Neural progenitor cell (in vitro differentiated cells): Measurements from ENCODE around the gene OBSL1. TPM values are rescaled to one million over a fixed set of nuclear protein-coding genes. Genes with fewer than 3 reads are reported as not detected.

Source experiments
- DNase-seq: peaks from one replicate; pipeline ENCODE4 v3.0.0-alpha.2; 2016; ENCODE audit warnings: low spot score
- H2AFZ ChIP-seq: fragments of 200-600 bp; sonication (generic); replicated peaks from 2 replicates; pipeline ENCODE4 v1.6.1; 2016; ENCODE audit warnings: antibody characterized with exemption
- H3F3A ChIP-seq: fragments of 200-600 bp; sonication (generic); 2 replicates; pipeline ENCODE4 v1.6.1; 2016; ENCODE audit warnings: antibody characterized with exemption, low read depth
- H3K27ac ChIP-seq: fragments of 200-600 bp; sonication (generic); 2 replicates; pipeline ENCODE4 v1.5.1; 2016; ENCODE audit warnings: mild to moderate bottlenecking
- H3K27me3 ChIP-seq: fragments of 200-600 bp; sonication (generic); 2 replicates; pipeline ENCODE4 v1.6.1; 2016; ENCODE audit warnings: mild to moderate bottlenecking, moderate library complexity
- H3K36me3 ChIP-seq: fragments of 200-600 bp; sonication (generic); 2 replicates; pipeline ENCODE4 v1.5.1; 2016
- H3K4me1 ChIP-seq: fragments of 200-600 bp; sonication (generic); 2 replicates; pipeline ENCODE4 v1.6.1; 2016; ENCODE audit warnings: mixed run types
- H3K4me2 ChIP-seq: fragments of 200-600 bp; sonication (generic); 2 replicates; pipeline ENCODE4 v1.6.1; 2016
- H3K4me3 ChIP-seq: fragments of 200-600 bp; sonication (generic); 2 replicates; pipeline ENCODE4 v1.5.1; 2016
- H3K79me2 ChIP-seq: fragments of 200-600 bp; sonication (generic); 2 replicates; pipeline ENCODE4 v1.6.1; 2016; ENCODE audit warnings: low read depth
- H3K9ac ChIP-seq: fragments of 200-600 bp; sonication (generic); 2 replicates; pipeline ENCODE4 v1.6.1; 2016
- H3K9me3 ChIP-seq: fragments of 200-600 bp; sonication (generic); 2 replicates; pipeline ENCODE4 v1.5.1; 2016; ENCODE audit warnings: low read depth
- H4K20me1 ChIP-seq: fragments of 200-600 bp; sonication (generic); 2 replicates; pipeline ENCODE4 v1.6.1; 2016; ENCODE audit warnings: low read depth
- H3K27ac Mint-ChIP-seq: 3 replicates; pipeline ENCODE4 v1.8.0; 2021; ENCODE audit warnings: mixed read lengths
- H3K27me3 Mint-ChIP-seq: 2 replicates; pipeline ENCODE4 v1.8.0; 2022; ENCODE audit warnings: low read depth, mild to moderate bottlenecking, inconsistent platforms, moderate library complexity, mixed read lengths; ENCODE audit not compliant: insufficient read depth
- H3K36me3 Mint-ChIP-seq: 3 replicates; pipeline ENCODE4 v1.8.0; 2021; ENCODE audit warnings: mixed read lengths
- H3K4me1 Mint-ChIP-seq: 3 replicates; pipeline ENCODE4 v1.8.0; 2021; ENCODE audit warnings: mixed read lengths
- H3K4me3 Mint-ChIP-seq: 3 replicates; pipeline ENCODE4 v1.8.0; 2021; ENCODE audit warnings: mild to moderate bottlenecking, moderate library complexity, mixed read lengths
- H3K9me3 Mint-ChIP-seq: 3 replicates; pipeline ENCODE4 v1.8.0; 2020; ENCODE audit warnings: mixed read lengths
- EZH2 ChIP-seq: fragments of 200-600 bp; sonication (generic); IDR thresholded peaks from 2 replicates; pipeline ENCODE4 v1.6.1; 2017; ENCODE audit warnings: antibody characterized with exemption, mild to moderate bottlenecking, moderate library complexity
- EZH2phosphoT487 ChIP-seq: fragments of 200-600 bp; sonication (generic); IDR thresholded peaks from 2 replicates; pipeline ENCODE4 v1.6.1; 2017; ENCODE audit warnings: antibody characterized with exemption
- total RNA-seq: library from RNA; depleted of rRNA; stranded (reverse); fragments of >200 nt; gene quantifications from 2 replicates; pipeline ENCODE4 v1.2.3, GENCODE V29; 2015; ENCODE audit warnings: low replicate concordance
- TF ChIP-seq, protein P1 (sequence below): fragments of 200-600 bp; sonication (generic); IDR thresholded peaks from 2 replicates; pipeline ENCODE4 v1.5.1; 2017; ENCODE audit warnings: antibody characterized with exemption, mild to moderate bottlenecking

Gene OBSL1
- total RNA-seq: 31.0 and 111 TPM in 2 replicates

DNA sequence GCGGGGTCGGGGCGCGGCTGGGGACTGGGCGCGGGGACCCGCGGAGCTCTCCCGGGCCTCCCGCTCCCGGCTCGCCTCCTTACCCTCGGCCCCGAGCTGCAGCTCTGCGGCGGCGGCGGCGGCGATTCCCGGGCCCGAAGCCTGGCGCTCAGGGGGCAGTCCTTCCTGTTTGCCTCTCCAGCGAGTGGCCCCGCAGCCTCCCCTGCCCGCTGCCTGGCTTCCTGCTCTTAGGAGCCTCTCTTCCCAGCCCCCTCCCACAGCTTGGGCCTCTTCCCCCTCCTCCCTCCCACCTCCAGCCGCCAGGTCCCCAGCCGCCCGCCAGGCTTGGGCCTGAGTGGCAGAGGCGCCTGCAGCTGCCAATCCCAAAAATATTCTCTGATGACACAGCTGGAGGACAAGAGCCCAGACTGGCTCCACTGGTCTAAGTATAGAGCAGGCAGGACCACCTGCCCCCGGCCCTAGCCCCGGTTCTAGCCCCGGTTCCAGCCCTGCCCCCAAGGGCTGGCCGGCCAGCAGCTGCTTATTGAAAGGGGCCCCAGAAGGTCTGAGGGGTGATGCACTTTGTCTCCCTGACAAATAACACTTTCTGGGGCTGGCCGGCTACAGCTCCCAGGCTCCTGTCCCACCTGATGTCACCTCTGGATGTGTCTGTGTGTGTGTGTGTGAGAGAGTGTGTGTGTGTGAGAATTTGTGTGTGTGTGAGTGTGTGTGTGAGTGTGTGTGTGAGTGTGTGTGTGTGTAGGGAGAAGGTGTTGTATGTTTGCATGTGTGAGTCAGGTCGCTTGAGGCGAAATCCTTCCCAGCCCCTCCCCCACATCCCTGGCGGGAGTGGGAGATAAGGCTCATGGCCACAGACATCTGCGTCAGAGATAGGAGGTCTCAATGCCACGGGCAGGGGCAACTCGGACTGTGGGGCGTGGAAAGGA, at the start of gene OBSL1:
OBSL1 (minus strand) TSS at position 229 of the 926 bp plus-strand sequence. CDS start 307 bp downstream, outside the sequence.
- Histone ChIP-seq H3K9me3 (no peaks in the 10 kb centered on the region), H3K79me2 (peaks cover 10% of the 10 kb centered on the region), H3K27me3 (peaks cover 17% of the 10 kb centered on the region), H4K20me1 (peaks cover 19% of the 10 kb centered on the region), H3F3A (peaks cover 18% of the 10 kb centered on the region), H2AFZ (peak within 1 kb of the TSS; percentile 55), H3K27ac (no peak within 1 kb of the TSS), H3K36me3 (no peaks in the 10 kb centered on the region), H3K9ac (no peak within 1 kb of the TSS), H3K4me3 (peak within 1 kb of the TSS; percentile 69), H3K4me2 (peak within 1 kb of the TSS; percentile 93), H3K4me1 (peaks cover 19% of the 10 kb centered on the region)
- Mint-ChIP-seq H3K4me3 (peak within 1 kb of the TSS; percentile 76), H3K36me3 (peaks cover 16% of the 10 kb centered on the region), H3K27ac (peak within 1 kb of the TSS; percentile 70), H3K4me1 (peaks cover 43% of the 10 kb centered on the region), H3K27me3 (peaks cover 9% of the 10 kb centered on the region), H3K9me3 (no peaks in the 10 kb centered on the region)
- DNase-seq: peak; percentile 91
- no peak for TF ChIP-seq EZH2phosphoT487
- peak; percentile 32 for TF ChIP-seq EZH2

DNA sequence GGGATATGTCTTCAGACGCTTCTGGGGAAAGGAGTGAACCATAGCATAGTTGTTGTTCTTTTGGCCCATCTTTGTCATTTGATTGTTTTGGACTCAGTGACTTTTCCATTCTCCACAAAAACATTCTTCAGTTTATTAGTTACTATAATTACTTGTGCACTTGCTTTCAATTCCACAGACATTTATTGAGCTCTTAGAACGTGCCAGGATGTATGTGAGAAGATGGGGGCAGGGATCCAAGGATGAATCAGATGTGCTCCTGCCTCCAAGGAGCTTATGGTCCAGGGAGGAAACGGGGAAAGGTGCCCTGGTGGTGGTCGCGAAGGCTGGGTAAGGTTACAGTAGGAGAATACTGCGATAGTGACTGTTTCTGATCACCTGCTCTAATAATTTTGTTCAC, 49.2 kb upstream of the OBSL1 start:
- Histone ChIP-seq H3K4me1 (no peaks in the 10 kb centered on the region), H3K36me3 (no peaks in the 10 kb centered on the region)
- H3K9me3 Mint-ChIP-seq: no peaks in the 10 kb centered on the region

DNA sequence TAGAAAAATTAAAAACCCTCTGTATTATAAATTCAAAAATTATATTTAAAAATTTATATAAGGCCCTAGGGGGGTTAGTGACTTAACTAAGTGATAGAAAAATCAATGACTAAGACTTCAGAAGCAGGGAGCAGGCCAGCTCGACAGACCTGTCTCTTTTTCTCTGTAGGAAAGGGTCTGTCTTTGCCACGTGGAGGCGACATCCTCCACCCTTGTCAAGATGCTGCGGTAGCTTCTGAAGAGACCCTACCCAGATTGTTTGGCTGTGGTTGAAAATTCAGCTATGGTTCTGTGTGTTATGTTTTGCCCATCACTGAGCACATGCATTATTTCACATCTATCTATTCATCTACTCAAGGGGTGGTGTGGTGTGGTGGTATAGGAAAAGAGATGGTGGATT, 47.9 kb upstream of the OBSL1 start:
- Histone ChIP-seq H3K27me3 (peaks cover 3% of the 10 kb centered on the region), H3K4me2 (no peak overlapping the region), H3K4me1 (no peaks in the 10 kb centered on the region), H3F3A (peaks cover 2% of the 10 kb centered on the region), H3K36me3 (no peaks in the 10 kb centered on the region), H3K9ac (no peak overlapping the region), H3K9me3 (no peaks in the 10 kb centered on the region), H4K20me1 (no peaks in the 10 kb centered on the region), H3K79me2 (no peaks in the 10 kb centered on the region), H3K27ac (no peak overlapping the region), H2AFZ (no peak overlapping the region), H3K4me3 (no peak overlapping the region)
- TF ChIP-seq EZH2phosphoT487 (no peak), EZH2 (no peak)
- TF ChIP-seq, protein P1, sequence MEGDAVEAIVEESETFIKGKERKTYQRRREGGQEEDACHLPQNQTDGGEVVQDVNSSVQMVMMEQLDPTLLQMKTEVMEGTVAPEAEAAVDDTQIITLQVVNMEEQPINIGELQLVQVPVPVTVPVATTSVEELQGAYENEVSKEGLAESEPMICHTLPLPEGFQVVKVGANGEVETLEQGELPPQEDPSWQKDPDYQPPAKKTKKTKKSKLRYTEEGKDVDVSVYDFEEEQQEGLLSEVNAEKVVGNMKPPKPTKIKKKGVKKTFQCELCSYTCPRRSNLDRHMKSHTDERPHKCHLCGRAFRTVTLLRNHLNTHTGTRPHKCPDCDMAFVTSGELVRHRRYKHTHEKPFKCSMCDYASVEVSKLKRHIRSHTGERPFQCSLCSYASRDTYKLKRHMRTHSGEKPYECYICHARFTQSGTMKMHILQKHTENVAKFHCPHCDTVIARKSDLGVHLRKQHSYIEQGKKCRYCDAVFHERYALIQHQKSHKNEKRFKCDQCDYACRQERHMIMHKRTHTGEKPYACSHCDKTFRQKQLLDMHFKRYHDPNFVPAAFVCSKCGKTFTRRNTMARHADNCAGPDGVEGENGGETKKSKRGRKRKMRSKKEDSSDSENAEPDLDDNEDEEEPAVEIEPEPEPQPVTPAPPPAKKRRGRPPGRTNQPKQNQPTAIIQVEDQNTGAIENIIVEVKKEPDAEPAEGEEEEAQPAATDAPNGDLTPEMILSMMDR: peak; percentile 56
- no peak overlapping the region for H3K27ac Mint-ChIP-seq
- no peaks in the 10 kb centered on the region for H3K27me3 Mint-ChIP-seq
- no peak overlapping the region for H3K4me3 Mint-ChIP-seq
- DNase-seq: peak; percentile 57
- no peaks in the 10 kb centered on the region for H3K4me1 Mint-ChIP-seq
- H3K36me3 Mint-ChIP-seq: peaks cover 2% of the 10 kb centered on the region
- H3K9me3 Mint-ChIP-seq: no peaks in the 10 kb centered on the region

More for the DNA sequence above, 49.2 kb upstream of the OBSL1 start:
- Histone ChIP-seq H4K20me1 (no peaks in the 10 kb centered on the region), H3K9ac (no peak overlapping the region), H3K9me3 (no peaks in the 10 kb centered on the region), H3K79me2 (no peaks in the 10 kb centered on the region), H3K27ac (no peak overlapping the region), H3K4me2 (no peak overlapping the region), H3K4me3 (no peak overlapping the region), H3K27me3 (peaks cover 16% of the 10 kb centered on the region), H2AFZ (no peak overlapping the region), H3F3A (peaks cover 2% of the 10 kb centered on the region)
- Mint-ChIP-seq H3K4me1 (no peaks in the 10 kb centered on the region), H3K36me3 (no peaks in the 10 kb centered on the region), H3K4me3 (no peak overlapping the region), H3K27ac (no peak overlapping the region), H3K27me3 (no peaks in the 10 kb centered on the region)
- TF ChIP-seq EZH2phosphoT487 (no peak), EZH2 (no peak)
- no peak for DNase-seq

DNA sequence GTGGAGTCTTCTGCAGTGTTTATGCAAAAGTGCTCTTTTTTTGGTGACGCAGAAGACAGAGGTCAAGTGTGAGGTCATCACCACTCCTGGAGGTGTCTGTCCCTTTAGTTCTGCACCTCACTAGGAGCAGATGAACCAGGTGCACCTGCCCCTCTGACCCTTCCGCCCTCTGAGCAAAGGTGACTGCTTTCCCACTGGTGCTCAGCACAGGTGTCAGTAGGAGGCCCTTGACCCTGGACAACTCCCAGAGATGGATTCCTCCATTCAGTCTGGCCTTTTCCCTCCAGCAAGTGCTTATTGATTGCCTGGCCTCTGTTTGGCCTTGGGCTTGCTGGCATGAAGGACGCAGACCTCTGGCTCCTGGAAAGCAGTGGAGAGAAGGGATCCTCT, 47.4 kb upstream of the OBSL1 start:
- no peak for TF ChIP-seq EZH2phosphoT487
- no peak for TF ChIP-seq EZH2
- TF ChIP-seq, protein P1: no peak
- no peaks in the 10 kb centered on the region for H4K20me1 ChIP-seq
- H3K9ac ChIP-seq: no peak overlapping the region
- no peak overlapping the region for H3K4me3 ChIP-seq
- no peak overlapping the region for H2AFZ ChIP-seq
- Mint-ChIP-seq H3K36me3 (peaks cover 2% of the 10 kb centered on the region), H3K27me3 (no peaks in the 10 kb centered on the region), H3K4me3 (no peak overlapping the region), H3K4me1 (no peaks in the 10 kb centered on the region), H3K27ac (no peak overlapping the region), H3K9me3 (no peaks in the 10 kb centered on the region)
- H3K27ac ChIP-seq: no peak overlapping the region
- H3K4me2 ChIP-seq: no peak overlapping the region
- H3K27me3 ChIP-seq: no peaks in the 10 kb centered on the region
- no peaks in the 10 kb centered on the region for H3K4me1 ChIP-seq
- no peaks in the 10 kb centered on the region for H3K79me2 ChIP-seq
- H3K9me3 ChIP-seq: no peaks in the 10 kb centered on the region
- H3F3A ChIP-seq: peaks cover 2% of the 10 kb centered on the region
- no peaks in the 10 kb centered on the region for H3K36me3 ChIP-seq
- DNase-seq: no peak
